Upper lobe of left lung (tissue), 4 donors: ENCODE measurements around the gene AURKA.
"Not testable (repeated sequence)": the region's sequence is repeated elsewhere in the genome, so short reads cannot be mapped to it uniquely, and the experiment has no call there.

Experiments used
- CTCF ChIP-seq, 6 experiments: fragments of 450-650 bp in 4 of 6; fragments of 200-600 bp in 2 of 6; sonication (generic) in 2 of 6; IDR thresholded peaks; one replicate each; pipeline ENCODE4 v1.5.1; 2016 to 2019; ENCODE audit warnings: antibody characterized with exemption in 6 of 6
- EP300 ChIP-seq, 4 donors: sonication (generic); formaldehyde crosslinking; IDR thresholded peaks; one replicate each; pipeline ENCODE4 v1.5.1; 2017; ENCODE audit warnings: antibody characterized with exemption in 4 of 4, control low read depth in 2 of 4
- POLR2A ChIP-seq, 4 donors: fragments of 450-650 bp; IDR thresholded peaks; one replicate each; pipeline ENCODE4 v1.5.1; 2016 to 2017; ENCODE audit warnings: antibody characterized with exemption in 4 of 4, mild to moderate bottlenecking in 2 of 4

- not testable (repeated sequence) for TF ChIP-seq CTCF, POLR2A, EP300 (IDR thresholded peaks at IDR 0.05)
These were observed 19.3 kb upstream of the AURKA start for GRCh38 chr20:56411287-56411686.
